Activated effector memory CD4-positive, alpha-beta T cell treated with anti-CD3 and anti-CD28 coated beads, Interleukin-2, amount 50 U/mL, for 16 hours (primary cell): ENCODE measurements around the gene HNRNPA1.
"Not testable (repeated sequence)": the region's sequence is repeated elsewhere in the genome, so short reads cannot be mapped to it uniquely, and the experiment has no call there.

Source experiments
- DNase-seq: peaks from one replicate; pipeline ENCODE4 v3.0.0-alpha.2; 2020

HNRNPA1 gene

DNA sequence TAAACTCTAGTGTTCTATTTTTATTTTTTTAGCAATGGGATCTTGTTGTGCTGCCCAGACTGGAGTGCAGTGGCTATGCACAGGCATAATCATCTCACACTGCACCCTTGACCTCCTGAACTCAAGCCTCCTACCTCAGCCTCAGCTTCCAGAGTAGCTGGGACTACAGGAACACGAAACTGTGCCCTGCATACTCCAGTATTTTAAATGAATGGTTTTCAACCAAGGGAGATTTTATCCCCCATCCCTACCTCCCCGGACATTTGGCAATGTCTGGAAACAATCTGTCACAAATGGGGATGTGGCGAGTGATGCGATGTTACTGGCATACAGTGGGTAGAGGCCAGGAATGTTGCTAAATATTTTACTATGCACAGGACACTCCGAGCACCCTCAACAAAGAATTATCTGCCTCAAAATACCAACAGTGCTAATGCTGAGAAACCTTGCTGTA lies 2.7 kb upstream of the HNRNPA1 start:
- no peak for DNase-seq

DNA sequence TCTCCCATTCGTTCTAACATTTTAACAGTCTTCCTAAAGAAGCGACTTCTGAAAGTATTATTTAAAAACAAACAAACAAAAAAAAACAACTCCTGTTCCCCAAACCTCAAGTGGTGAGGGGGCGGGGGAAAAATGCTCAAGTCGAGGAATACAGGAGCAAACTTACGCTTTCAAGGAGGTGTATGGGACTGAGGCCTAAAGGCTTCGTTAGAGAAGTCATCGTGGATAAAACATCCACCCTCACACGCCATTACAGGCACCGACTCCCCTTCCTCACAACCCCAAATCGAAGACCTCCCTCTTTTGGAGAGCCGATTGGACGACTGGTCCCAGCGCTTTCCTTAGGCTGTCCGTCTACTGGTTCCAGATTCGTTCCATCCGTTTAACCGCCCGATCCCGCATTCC lies 1.3 kb upstream of the HNRNPA1 start:
- no peak for DNase-seq

DNA sequence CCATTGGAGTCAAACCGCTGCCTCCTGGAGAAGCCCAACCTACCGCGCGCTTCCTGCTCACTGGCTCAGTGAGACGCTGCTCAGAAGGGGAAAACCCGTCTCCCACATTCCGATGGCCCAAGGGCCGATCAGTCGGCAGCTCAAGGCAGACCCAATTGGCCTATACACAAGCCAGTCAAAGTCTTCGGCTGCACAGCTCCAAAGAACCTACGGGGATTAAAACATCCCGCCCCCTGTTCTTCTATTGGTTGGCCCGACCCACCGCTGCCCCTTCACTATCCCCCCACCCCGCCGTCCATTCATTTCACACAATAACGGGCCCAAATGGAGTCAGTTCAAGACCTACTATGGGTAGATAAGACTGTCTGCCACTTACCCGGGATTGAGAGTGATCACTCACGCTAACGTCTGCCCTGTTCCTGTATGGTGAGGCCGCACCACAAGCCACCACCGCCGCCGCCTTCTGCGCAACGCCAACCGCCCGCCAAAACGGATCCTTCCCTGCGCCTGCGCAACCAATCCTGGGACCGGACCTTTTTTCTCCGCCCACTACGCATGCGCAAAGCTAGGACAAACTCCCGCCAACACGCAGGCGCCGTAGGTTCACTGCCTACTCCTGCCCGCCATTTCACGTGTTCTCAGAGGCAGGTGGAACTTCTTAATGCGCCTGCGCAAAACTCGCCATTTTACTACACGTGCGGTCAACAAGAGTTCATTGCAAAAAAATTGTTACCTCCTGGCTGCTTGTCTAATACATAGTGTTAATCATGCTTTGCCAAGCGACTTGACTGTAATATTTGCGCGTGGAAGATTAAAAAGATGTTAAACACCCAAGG lies 676 bp upstream of the HNRNPA1 start, which contains the start of gene CBX5:
CBX5 (minus strand) TSS at position 491 of the 836 bp plus-strand sequence. CDS start 22,472 bp downstream, outside the sequence.
- DNase-seq, result peak; percentile 100

DNA sequence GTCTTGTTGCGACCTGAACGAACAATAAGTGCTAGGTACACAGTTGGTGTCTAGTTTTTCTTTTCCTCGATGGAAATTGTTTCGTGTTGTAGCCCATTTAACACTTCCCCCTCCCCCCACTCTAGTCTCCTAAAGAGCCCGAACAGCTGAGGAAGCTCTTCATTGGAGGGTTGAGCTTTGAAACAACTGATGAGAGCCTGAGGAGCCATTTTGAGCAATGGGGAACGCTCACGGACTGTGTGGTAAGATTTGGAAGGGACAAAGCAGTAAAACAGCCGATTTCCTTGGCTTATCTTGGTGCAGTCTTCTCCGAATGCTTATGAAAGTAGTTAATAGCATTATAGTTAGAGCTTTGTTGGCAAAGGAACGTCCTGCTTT lies 724 bp downstream of the HNRNPA1 start:
- not testable (repeated sequence) for DNase-seq

DNA sequence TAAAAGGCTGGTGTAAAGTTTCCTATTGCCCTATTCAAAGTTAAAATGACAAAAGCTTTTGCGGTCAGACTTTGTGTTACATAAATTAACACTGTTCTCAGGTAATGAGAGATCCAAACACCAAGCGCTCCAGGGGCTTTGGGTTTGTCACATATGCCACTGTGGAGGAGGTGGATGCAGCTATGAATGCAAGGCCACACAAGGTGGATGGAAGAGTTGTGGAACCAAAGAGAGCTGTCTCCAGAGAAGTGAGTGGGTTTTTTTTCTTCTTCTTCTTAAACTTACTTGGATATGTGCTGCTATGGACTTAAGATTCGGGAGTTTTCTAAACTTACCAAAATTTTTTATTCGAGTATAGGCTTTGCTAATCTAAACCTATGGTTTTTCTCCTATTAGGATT lies 1.2 kb downstream of the HNRNPA1 start:
- DNase-seq, result not testable (repeated sequence)

DNA sequence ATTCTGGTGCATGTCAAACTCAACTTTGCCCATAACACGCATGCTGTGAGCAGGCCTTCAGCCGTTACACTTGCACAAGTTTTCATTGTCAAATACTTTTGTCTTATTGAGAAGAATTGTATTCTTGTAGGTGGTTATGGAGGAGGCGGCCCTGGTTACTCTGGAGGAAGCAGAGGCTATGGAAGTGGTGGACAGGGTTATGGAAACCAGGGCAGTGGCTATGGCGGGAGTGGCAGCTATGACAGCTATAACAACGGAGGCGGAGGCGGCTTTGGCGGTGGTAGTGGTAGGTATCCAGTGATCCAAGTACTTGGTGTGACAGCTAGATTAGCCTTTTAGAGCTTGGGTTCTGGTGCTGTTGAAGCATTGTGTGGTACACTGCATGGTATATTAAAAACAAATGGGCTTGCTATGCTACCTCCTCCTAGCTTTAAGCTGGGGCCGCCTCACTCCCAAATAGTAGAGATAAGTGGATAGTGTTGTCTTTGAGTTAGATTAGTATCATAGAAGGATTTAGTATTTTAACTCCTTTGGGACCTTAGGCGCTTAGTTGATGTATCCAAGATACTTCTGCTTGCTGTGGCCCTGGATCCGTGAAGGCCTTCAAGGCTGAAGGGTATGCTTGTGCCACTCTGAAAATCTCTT lies 2.5 kb downstream of the HNRNPA1 start:
- peak; percentile 74 for DNase-seq

DNA sequence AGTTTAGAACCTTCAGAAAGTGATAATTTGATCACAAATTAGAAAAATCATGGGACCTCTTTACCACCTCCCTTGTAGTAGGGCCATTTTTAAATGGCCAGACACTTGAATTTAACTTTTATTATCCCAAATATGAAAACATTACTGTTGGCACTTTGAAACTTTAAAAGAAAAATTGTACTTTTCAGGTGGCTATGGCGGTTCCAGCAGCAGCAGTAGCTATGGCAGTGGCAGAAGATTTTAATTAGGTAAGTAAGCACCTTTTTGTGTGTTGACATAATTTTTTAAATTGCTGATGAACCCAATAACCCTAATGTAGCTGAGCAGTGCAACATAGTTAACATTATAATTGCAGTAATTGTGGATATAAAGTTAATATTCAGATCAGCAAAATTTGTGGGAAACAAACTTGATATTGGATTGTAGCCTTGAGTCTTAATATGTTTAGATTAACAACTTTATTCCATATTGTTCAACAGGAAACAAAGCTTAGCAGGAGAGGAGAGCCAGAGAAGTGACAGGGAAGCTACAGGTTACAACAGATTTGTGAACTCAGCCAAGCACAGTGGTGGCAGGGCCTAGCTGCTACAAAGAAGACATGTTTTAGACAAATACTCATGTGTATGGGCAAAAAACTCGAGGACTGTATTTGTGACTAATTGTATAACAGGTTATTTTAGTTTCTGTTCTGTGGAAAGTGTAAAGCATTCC lies 3.7 kb downstream of the HNRNPA1 start:
- DNase-seq, result not testable (repeated sequence)

DNA sequence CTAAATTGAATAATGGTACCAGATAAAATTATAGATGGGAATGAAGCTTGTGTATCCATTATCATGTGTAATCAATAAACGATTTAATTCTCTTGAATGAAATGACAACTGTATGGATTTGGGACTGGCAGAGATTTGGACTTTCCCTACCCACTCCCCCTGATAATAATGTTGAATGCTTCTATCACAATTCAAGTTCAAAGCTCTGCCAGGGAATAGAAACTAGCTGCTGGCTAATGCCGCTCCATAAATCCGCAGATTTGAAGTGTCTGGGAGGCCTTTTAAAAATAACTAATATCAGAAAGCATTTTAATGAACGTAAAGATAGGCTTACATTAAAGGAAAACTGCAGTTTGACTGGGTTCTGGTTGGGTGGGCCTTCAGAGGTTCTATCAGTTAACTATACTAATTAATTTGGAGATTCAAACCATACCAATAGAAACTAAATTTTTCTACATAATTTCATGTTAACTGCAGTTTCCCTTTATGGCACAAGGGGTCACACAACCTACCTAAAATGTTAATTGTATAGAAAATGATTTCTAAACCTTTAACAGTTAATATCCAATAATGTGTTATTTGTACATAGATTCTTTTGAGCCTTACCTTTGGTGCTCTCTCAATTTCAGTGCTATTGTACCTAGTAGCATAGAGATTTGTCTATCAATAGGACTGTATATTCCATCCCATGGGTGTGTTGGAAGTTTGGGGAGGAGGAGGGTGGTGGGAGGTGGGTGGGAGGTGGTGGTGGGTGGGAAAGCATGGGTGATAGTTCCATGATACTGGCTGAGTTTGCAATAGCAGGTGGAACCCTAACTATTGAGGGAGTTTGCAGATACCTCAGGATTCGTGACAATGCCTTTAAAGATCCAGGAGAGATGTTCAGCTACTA lies 4.9 kb downstream of the HNRNPA1 start:
- DNase-seq, result no peak

DNA sequence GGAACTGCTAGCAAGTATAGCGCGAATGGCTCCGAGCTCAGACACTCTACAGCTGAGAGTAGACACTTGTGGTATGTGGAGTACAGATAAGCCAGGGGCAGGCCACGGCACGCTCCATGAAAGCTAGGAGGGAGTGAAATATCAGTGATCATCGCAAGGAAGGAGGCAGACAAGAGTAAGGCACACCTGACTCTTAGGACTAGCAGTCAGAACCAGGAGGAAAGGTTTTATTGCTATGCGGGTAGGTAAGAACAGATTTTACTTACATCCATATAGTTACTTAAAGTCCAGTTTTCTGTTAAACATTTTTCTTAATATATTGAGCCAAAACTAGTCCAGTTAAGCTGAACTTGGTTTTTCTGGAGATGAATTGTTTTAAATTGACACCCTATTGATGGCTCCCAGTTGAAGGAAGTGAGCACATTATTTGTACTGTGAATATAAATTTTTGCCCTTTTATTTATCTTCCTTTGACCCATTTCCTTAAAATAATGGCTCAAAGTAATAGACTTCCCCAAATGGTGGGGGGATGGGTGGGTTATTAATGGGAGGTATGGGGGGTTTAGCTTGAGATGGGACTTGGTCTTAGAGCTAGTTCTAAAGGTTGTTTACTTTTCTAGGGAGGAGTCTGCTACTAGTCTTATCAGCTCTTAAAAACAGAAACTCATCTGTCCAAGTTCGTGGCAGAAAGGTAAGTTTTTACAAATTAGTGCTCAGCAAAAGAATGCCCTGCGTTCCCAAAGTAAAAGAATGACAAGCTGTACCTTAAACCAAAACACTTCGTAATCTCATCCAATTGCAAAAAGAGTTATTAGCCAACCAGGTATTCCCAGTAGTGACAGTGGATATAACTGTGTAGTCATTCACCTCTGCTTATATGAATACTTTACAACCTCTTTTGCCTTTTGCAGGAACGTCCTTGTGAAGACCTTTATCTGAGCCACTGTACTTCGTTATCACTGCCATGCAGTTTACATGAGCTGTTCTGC lies 5.8 kb downstream of the HNRNPA1 start:
- no peak for DNase-seq

DNA sequence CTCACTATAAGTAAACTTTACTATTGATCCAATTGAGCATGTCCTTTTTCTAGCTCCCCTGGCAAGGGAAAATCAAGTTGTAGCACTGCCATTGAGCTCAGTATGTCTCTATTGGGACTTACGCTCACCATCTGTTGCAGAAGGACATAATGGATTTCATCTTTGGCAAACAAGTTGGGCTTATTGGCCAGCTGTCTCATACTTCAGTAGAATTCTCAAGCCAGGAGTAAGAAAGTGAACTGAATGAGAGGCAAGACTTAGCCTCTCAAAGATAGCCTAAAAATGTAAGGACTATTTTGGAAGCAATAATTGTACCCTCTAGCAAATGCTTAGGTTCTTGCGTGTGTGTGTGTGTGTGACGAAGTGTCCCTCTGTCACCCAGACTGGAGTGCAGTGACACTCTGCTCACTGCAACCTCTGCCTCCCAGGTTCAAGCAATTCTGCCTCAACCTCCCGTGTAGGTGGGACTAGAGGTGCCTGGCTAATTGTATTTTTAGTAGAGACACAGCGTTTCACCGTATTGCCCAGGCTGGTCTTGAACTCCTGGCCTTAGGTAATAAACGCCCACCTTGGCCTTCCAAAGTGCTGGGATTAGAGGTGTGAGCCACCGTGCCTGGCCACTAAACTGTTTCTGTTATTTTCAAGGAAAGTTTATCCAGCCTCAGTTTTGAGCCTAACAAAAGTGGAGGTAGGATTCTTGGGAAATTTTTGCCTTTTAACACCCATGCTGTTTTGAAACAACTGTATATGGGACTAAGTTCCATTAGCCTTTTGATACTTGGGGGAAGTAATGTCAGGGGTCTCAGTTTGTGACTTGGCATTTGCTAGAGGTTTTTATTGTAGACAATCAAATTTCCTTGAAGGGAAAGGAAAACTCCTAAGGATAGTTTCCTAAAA lies 7.0 kb downstream of the HNRNPA1 start:
- DNase-seq, result no peak

DNA sequence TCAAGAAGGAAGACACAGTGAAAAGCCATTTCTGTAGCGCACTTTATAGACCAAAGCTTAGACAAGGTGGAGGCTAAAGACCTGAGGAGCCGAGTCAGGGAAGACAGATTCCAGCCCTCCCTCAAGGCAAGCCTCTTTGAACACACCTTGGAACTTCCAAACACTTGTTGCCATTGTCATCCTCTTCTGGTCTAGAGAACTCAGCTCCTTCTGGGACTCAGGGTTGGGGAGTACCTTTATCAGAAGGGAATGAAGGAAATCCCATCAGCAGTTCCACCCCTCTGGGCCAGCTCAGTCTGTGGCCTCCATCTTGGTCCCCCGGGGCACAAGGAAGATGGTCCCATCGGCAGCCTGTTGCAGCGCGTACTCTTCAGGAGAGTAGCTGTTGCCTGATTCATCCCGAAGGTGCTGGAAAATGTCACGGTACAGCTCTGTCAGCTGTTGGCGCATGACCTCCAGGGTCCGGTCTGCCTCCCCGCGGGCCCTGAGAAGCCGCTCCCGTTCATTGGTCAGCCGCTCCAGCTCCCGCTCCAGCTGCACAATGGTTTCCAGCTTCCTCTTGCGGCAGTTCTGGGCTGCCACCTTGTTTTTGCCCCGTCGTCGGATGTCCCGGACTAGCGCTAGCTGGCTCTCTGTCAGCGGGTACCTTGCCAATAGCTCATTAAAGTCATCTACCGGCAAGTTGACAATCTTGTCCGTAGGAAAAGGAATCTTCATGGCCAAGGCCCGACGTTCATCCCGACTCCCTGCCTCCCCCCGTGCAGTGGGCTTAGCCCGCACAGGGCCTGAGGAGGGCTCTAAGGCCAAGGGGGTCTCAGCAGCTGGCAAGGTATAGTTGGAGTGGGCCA lies 11.8 kb downstream of the HNRNPA1 start:
- no peak for DNase-seq

DNA sequence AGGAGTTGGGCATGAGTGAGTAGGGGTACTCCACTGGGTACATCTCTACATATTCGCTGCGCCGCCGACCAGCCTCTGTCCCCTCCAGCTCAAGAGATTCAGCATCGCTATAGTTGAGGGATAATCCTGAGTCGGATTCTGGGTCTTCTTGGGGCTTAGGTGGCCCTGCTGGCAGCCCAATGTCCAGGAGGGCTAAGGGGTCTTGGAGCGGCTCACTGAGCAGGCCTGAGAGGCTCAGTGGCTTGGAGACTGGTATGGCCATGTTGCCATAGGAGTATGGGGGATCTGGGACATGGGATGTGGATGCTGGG lies 12.4 kb downstream of the HNRNPA1 start:
- no peak for DNase-seq

DNA sequence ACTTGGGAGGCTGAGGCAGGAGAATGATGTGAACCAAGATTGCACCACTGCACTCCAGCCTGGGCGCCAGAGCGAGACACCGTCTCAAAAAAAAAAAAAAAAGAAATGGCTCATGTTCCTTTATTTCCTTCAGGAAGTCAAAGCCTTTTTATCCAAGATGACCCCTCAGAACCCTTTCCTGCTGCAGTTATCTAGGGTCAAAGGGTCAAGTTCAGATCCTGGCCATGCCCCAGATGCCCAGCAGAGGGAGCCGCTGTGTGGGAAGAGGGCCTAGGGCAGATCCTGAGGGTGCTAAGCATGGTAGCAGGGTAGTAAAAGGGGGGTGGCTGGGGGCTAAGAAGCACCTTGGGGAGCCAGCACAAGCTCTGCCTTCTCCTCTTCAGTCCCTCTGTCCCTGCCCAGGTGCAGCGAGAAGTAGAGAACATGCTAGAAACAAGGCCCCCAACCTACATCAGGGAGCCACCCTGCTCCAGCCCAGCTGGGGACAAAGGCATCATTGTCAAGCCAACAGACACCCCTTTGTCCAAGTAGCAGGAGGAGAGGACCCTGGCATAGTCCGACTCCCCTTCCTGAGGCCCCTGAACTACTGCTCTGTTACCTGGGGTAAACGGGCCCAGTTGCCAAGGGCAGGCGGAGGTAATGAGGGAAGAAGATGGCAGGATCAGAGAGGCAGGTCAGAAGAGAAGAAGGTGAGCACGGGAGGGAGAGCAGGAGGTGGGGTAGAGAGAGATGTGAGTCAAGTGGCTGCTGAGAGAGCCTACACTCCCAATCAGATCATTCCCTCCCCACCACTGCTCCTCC lies 13.8 kb downstream of the HNRNPA1 start:
- DNase-seq, result peak; percentile 84

DNA sequence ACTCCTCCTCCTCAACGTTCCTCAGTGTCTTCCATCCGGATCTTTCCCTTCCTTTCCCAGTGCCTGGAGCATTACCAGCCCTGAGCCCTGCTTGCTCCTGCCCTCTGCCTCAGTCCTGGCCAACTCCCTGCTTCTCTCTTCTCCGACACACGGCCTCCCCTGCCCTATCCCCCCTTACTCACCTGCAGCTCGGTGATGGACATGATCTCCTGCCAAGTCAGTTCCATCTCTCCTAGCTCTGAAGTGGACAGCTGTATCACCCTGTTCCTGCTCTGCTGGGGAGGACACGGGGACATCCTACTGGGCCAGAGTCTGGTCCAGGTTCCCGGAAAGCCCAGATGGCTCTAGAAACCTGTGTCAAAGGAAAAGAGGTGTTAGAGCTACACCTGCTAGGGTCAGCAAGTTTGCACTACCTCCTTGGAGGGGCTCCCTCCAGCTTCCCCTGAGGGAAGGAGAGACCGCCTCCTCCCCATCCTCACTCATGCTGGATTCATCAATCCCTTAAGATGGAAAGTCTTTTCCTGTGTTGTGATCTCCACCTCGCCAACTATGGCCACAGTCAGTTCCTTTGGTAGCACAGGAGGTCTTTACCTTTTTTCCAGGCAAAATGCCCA lies 14.5 kb downstream of the HNRNPA1 start:
- no peak for DNase-seq

DNA sequence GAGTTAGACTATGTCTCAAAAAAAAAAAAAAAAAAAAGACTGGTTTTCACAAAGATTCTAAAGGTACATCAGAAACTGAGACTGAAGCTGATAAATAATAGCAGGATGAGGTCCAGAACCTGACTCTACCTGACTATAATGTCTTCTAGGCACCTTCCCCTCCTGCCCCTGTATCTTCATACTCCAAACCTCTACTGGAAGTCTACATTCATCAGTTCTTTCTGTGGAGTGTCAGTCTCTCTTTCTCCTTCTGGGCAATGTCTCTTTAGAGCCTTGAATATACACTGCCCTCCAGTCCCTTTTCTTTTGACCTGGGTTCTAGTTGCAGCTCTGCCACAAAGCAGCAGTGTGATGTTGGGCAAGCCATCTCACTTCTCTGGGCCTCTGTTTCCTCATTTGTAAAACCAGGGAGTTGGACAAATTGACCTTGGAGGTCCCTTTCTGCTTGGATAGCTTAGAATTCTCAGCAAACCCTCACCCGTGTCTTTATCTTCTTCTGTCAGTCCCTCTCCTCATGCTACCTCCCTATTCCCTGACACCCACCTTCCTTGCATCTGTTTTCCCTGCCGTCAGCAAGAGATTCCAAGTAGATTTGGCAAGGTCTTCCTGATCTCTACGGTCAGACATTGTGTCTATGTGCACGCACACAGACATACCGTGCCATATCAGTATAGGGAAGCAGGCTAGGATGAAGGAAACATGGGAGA lies 16.0 kb downstream of the HNRNPA1 start:
- no peak for DNase-seq

DNA sequence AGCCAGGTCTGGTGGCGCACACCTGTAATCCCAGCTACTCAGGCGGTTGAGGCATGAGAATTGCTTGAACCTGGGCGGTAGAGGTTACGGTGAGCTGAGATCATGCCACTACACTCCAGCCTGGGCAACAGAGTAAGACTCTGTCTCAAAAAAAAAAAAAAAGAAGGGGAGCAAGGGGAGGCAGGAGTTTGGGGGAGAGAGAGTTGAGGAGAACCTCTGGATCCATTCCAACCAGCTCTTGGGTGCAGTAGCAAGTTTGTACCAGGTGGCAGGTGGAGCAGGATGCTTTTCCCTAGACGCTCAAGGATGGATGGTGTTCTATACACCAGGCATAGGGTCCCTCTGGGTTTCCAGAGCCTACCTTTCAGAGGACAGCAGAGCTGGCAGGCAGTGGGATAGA lies 18.4 kb downstream of the HNRNPA1 start:
- no peak for DNase-seq

DNA sequence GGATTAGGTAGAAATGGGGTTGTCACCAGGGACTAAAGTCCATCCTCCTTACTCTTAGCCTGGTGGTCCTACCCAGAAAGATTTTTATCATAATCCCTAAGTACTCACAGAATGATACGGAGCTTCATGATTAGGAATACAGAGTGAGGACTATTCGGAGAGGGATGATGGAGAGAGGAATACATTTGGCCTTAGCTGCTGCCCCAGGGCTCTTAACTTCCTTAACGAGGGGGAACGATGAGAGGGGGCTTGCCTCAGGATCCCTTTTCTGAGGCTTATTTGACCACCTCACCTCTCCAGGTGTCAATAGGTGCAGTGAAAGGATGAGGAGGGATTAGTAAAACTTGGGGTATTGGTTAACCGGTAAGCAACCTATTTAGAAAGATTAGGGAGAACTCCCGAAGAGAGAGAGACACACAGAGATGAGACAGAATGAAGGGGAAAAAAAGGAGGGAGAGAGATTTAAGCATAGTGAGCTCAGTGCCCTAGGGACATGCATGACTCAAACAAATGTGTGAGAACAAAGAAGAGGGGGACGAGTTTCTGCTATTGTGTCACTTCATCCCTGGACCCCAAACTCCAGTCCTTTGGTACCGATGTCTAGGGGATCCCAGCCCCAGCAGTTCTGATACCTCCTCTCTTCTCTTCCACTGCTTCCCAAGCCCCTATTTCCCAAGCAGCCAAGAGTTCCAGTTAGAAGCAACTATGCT lies 19.1 kb downstream of the HNRNPA1 start:
- DNase-seq, result no peak
